ENCODE data around the gene SOX9. TPM values are rescaled to one million over a fixed set of nuclear protein-coding genes. Genes with fewer than 3 reads are reported as not detected.

SOX9 gene
- polyA plus RNA-seq, 2 of the 4 experiments (the other 2 are of a cell fraction): 6.7 to 12.3 TPM

- ChIA-PET POLR2A (no interaction called here), CTCF (interaction anchor here (0.6 to 1.5 kb wide), 3 partner anchors 11 to 1786 kb away, joined by 3 to 4 read pairs (median 3); no protein-coding TSS in a partner anchor)
- H3K4me2 ChIP-seq: no peak overlapping the region
- DNase-seq (ENCODE audit: low read depth in 1 of 2, low spot score in 1 of 2) (no peak), FAIRE-seq (no peak), ATAC-seq (no peak)
- no peak overlapping the region for H3K4me3 ChIP-seq
- peaks cover 12% of the 10 kb centered on the region for H3K9me3 ChIP-seq
- 31% methylated on average over 4 of the region's 4 CpGs for WGBS (ENCODE audit: missing lambda C conversion rate)
- TF ChIP-seq SMC3 (IDR thresholded peaks at IDR 0.05) (no peak), PHF8 (IDR thresholded peaks at IDR 0.05; ENCODE audit: borderline replicate concordance, low read depth) (no peak), ZNF302 (CRISPR knock-in tag; IDR thresholded peaks at IDR 0.05) (no peak), RAD21 (conservative IDR thresholded peaks at IDR 0.05 in 1 of 2, IDR thresholded peaks at IDR 0.05 in 1 of 2) (no peak), CEBPB (IDR thresholded peaks at IDR 0.05) (no peak), RNF2 (IDR thresholded peaks at IDR 0.05; ENCODE audit: borderline replicate concordance, low read depth) (no peak), FOXS1 (CRISPR knock-in tag; IDR thresholded peaks at IDR 0.05) (no peak), ELK1 (IDR thresholded peaks at IDR 0.05; ENCODE audit: low read depth, low read length) (no peak), JUNB (IDR thresholded peaks at IDR 0.05) (no peak), POLR2A (IDR thresholded peaks at IDR 0.05; ENCODE audit: low read length) (no peak)
- no peaks in the 10 kb centered on the region for H3K4me1 ChIP-seq
- H3K27ac ChIP-seq: no peak overlapping the region
Measured at GRCh38 chr17:72095316-72095715, 25.5 kb upstream of the SOX9 start.

- POLR2A ChIA-PET: no interaction called here
- DNase-seq (ENCODE audit: low read depth in 1 of 2, low spot score in 1 of 2) (no peak), ATAC-seq (no peak), FAIRE-seq (no peak)
- H3K9me3 ChIP-seq: no peaks in the 10 kb centered on the region
- no peaks in the 10 kb centered on the region for H3K4me1 ChIP-seq
- no peak overlapping the region for H3K4me3 ChIP-seq
- no peak overlapping the region for H3K27ac ChIP-seq
- whole genome bisulfite sequencing (ENCODE audit: missing lambda C conversion rate): 65% methylated on average over 10 of the region's 10 CpGs
- CTCF ChIA-PET: interaction anchor here (0.6 kb wide), 1 partner anchor 88 kb away, joined by 5 read pairs; no protein-coding TSS in a partner anchor
- TF ChIP-seq RNF2 (IDR thresholded peaks at IDR 0.05; ENCODE audit: borderline replicate concordance, low read depth) (no peak), GATA3 (IDR thresholded peaks at IDR 0.05; ENCODE audit: borderline replicate concordance) (no peak), MAZ (IDR thresholded peaks at IDR 0.05; ENCODE audit: borderline replicate concordance, low read depth, low read length) (no peak), HMGXB4 (CRISPR knock-in tag; IDR thresholded peaks at IDR 0.05; ENCODE audit: borderline replicate concordance) (no peak), EHMT2 (IDR thresholded peaks at IDR 0.05; ENCODE audit: low read depth) (no peak), CTCF (IDR thresholded peaks at IDR 0.05) (no peak), CHD2 (IDR thresholded peaks at IDR 0.05; ENCODE audit: low read length, partially characterized antibody) (no peak), HOXB5 (CRISPR knock-in tag; IDR thresholded peaks at IDR 0.05) (no peak), ZNF302 (CRISPR knock-in tag; IDR thresholded peaks at IDR 0.05) (no peak), NR3C1 (IDR thresholded peaks at IDR 0.05) (no peak), NFE2L2 (conservative IDR thresholded peaks at IDR 0.05; ENCODE audit: low read length) (no peak), HOXA7 (CRISPR knock-in tag; IDR thresholded peaks at IDR 0.05) (no peak), NPAS2 (CRISPR knock-in tag; IDR thresholded peaks at IDR 0.05; ENCODE audit: borderline replicate concordance) (no peak)
- no peak overlapping the region for H3K4me2 ChIP-seq
Measured at GRCh38 chr17:72097144-72097543, 23.7 kb upstream of the SOX9 start.

Data from A549 (cell line).